Urothelium cell line (cell line): ENCODE results near the gene ZNF649.
"Not testable (repeated sequence)": the region's sequence is repeated elsewhere in the genome, so short reads cannot be mapped to it uniquely, and the experiment has no call there.

Experiments used
- DNase-seq: peaks from one replicate; pipeline ENCODE4 v3.0.0; 2011; ENCODE audit warnings: low spot score, mixed read lengths
- FAIRE-seq: peaks from 2 replicates; lab custom pipeline; 2011; peaks lifted over from hg19 to GRCh38; lab: Jason Lieb, UNC

ZNF649 gene

GRCh38 chr19:51904331-51905165 is at the start of gene ZNF649:
ZNF649 (minus strand) TSS chr19:51905017; CDS start chr19:51900107, 4,910 bp downstream.
- FAIRE-seq = peak; percentile 48

GRCh38 chr19:51948975-51949374 is 44.2 kb upstream of the ZNF649 start:
- no peak for FAIRE-seq

More at GRCh38 chr19:51904331-51905165, at the start of gene ZNF649:
- peak; percentile 90 for DNase-seq

DNA sequence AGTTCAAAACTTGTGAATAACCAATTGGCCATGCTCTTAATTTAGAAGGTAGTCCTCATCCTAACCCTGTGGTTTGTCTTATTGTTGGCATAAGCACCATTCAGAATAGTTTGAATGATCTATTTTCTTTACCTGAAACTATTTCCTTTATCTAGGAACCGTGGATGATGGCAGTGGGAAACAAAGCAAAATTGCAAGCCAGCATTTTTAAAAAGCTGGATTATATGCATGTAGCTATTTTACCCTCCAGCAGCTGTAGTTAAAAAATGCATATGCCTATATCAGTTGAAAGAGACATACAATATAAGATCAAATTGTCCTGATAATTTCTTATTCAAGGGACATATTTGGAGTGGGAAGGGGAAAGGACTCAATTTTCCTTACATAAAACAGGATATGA is 41.8 kb upstream of the ZNF649 start:
- DNase-seq (no peak), FAIRE-seq (no peak)

More at GRCh38 chr19:51948975-51949374, 44.2 kb upstream of the ZNF649 start:
- DNase-seq = no peak

DNA sequence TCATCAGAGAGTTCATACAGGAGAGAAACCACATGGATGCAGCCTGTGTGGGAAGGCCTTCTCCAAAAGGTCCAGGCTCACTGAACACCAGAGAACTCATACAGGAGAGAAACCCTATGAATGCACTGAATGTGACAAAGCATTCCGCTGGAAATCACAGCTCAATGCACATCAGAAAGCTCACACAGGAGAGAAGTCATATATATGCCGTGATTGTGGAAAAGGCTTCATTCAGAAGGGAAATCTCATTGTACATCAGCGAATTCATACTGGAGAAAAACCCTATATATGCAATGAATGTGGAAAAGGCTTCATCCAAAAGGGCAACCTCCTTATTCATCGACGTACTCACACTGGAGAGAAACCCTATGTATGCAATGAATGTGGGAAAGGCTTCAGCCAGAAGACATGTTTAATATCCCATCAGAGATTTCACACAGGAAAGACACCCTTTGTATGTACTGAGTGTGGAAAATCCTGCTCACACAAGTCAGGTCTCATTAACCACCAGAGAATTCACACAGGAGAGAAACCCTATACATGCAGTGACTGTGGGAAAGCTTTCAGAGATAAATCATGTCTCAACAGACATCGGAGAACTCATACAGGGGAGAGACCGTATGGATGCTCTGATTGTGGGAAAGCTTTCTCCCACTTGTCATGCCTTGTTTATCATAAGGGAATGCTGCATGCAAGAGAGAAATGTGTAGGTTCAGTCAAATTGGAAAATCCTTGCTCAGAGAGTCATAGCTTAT is 40.2 kb upstream of the ZNF649 start:
- FAIRE-seq (no peak), DNase-seq (no peak)

DNA sequence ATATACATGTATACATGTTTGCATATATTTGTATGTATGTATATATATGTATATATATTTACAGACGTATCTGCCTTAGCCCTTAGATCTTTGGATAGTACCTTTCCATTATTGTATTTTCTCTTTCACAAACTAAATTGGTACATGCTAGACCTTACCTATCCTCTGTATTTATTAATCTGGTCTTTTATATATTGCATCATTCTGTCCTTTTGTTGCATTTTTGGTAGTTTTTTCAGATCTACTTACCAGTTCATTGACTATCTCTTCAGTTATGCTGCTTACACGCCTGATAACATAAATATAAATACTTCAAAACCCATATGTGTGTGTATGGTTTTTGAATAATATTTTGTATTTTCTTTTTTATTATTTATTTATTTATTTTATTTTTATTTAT is 34.1 kb upstream of the ZNF649 start:
- no peak for DNase-seq
- no peak for FAIRE-seq

GRCh38 chr19:51931921-51932320 is 27.1 kb upstream of the ZNF649 start:
- no peak for FAIRE-seq
- DNase-seq = no peak

- FAIRE-seq (no peak), DNase-seq (no peak)
Measured at GRCh38 chr19:51927859-51928258, 23.0 kb upstream of the ZNF649 start.

GRCh38 chr19:51926784-51927741 is 22.2 kb upstream of the ZNF649 start, which contains the start of gene ZNF613:
ZNF613 (plus strand) TSS chr19:51927472; CDS start chr19:51936221, 8,749 bp downstream.
- FAIRE-seq (peak; percentile 59), DNase-seq (peak; percentile 93)

- no peak for DNase-seq
- FAIRE-seq = no peak
Measured at GRCh38 chr19:51926426-51926783, 21.6 kb upstream of the ZNF649 start.

DNA sequence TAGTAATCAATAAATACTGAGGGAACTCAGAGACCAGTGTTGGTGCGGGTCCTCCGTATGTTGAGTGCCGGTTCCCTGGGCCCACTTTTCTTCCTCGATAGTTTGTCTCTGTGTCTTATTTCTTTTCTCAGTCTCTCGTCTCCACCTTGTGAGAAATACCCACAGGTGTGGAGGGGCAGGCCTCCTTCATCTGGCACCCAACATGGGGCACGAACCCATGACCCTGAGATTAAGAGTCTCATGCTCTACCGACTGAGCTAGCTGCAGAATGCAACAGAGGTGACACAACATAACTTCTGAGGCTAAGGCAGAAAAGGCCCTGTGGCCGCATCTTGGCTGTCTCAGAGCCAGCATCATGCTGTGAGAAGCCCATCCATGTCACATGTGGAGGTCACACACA is 17.1 kb upstream of the ZNF649 start:
- no peak for FAIRE-seq

GRCh38 chr19:51919606-51920005 is 14.8 kb upstream of the ZNF649 start:
- FAIRE-seq = no peak
- DNase-seq = no peak

More for the DNA sequence above, 17.1 kb upstream of the ZNF649 start:
- DNase-seq = no peak

DNA sequence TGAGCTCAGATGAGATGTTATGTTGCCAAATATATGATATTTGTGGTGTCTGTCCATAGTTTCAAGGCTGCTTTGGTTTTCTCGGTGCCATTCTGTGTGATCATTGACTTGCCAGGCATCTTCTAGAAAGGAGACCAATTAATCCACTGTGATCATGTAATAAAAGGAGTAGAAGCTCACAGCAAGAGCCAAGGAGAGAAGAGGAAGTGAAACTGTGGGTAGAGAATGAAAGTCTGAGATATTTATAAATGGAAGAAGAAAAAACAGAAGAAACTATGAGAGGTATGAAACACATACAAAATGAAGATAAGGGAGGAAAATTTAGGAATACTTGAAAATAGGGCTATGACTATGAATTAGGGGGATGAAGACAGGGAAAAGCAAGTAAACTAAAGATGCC is 11.3 kb upstream of the ZNF649 start:
- FAIRE-seq (no peak), DNase-seq (no peak)

DNA sequence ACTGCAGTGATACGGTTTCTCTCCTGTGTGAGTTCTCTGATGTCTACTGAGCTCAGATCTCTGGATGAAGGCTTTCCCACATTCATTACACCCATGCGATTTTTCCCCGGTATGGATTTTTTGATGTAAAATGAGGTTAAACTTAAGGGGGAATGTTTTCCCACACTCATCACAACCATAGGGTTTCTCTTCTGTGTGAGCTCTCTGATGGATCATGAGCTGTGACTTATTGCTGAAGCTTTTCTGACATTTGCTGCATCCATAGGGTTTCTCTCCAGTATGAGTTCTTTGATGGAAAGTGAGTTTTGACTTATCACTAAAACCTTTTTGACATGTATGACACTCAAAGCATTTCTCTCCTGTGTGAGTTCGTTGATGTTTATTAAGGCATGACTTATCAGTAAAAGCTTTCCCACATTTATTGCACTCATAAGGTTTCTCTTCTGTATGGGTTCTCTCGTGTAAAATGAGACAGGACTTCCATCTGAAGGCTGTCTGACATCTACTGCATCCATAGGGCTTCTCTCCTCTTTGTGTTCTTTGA is 10.6 kb upstream of the ZNF649 start:
- no peak for FAIRE-seq
- no peak for DNase-seq

- not testable (repeated sequence) for FAIRE-seq, DNase-seq
Measured at GRCh38 chr19:51907981-51908380, 3.2 kb upstream of the ZNF649 start.

DNA sequence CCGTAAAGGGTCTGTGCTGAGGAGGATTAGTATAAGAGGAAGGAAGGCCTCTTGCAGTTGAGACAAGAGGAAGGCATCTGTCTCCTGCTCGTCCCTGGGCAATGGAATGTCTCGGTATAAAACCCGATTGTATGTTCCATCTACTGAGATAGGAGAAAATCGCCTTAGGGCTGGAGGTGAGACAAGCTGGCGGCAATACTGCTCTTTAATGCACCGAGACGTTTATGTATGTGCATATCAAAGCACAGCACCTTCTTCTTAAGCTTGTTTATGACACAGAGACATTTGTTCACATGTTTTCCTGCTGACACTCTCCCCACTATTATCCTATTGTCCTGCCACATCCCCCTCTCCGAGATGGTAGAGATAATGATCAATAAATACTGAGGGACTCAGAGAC is 1.3 kb upstream of the ZNF649 start:
- not testable (repeated sequence) for DNase-seq, FAIRE-seq

DNA sequence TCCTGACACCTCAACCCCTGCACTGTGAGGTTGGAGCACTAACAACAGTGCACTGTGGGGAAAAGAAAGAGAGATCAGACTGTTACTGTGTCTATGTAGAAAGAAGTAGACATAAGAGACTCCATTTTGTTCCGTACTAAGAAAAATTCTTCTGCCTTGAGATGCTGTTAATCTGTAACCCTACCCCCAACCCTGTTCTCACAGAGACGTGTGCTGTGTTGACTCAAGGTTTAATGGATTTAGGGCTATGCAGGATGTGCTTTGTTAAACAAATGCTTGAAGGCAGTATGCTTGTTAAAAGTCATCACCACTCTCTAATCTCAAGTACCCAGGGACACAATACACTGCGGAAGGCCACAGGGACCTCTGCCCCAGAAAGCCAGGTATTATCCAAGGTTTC is 822 bp upstream of the ZNF649 start:
- not testable (repeated sequence) for DNase-seq, FAIRE-seq

DNA sequence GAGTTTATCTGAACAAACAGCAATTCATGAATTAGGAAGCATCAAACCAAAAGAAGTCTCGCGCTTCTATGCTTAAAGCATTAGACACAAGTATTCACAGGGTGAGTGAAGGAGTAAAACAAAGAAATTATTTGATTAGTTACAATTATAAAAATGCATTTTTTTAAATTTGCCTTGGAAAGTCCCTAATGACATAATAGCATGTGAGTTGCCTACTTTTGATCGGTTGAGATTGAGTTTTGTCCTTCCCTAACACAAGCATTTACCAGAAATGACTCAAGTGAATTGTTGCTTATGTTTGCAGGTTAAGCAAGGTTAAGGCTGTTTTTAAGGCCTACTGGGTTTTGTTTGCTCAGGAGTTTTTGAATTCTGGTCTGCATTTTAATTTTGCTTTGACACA is 389 bp upstream of the ZNF649 start:
- DNase-seq (no peak), FAIRE-seq (no peak)

- DNase-seq (no peak), FAIRE-seq (no peak)
Measured at GRCh38 chr19:51903192-51903591, 1.6 kb downstream of the ZNF649 start.

- FAIRE-seq (no peak), DNase-seq (no peak)
Measured at GRCh38 chr19:51901860-51902259, 3.0 kb downstream of the ZNF649 start.

DNA sequence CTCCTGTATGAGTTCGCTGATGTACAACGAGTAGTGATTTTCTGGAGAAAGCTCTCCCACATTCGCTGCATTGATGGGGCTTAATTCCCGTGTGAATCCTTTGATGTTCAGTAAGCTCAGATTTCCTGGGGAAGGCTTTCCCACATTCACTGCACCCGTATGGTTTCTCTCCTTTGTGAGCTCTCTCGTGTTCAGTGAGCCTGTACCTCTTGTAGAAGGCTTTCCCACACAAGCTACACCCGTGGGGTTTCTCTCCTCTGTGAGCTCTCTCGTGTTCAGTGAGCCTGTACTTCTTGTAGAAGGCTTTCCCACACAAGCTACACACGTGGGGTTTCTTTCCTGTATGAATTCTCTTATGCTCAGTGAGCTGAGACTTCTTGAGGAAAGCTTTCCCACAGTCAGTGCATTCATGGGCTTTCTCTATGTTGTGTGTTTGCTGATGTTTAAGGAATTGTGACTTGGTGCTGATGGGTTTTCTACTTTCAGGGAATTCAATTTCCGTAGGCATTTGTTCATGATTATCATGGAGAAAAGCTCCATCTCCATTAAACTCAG is 13.5 kb downstream of the ZNF649 start:
- DNase-seq = no peak
- FAIRE-seq = no peak
